Tongue (tissue), 2 donors: ENCODE measurements around the gene MAMDC2. TPM values are rescaled to one million over a fixed set of nuclear protein-coding genes. Genes with fewer than 3 reads are reported as not detected.

Source experiments
- DNase-seq: peaks from one replicate; pipeline ENCODE4 v3.0.0-alpha.2; 2015
- total RNA-seq: library from RNA; depleted of rRNA; stranded (reverse); fragments of >200 nt; gene quantifications from one replicate; pipeline ENCODE4 v1.2.3, GENCODE V29; 2014

MAMDC2 gene
- total RNA-seq, 1 donor from 2014 or later: 21.5 TPM

DNA sequence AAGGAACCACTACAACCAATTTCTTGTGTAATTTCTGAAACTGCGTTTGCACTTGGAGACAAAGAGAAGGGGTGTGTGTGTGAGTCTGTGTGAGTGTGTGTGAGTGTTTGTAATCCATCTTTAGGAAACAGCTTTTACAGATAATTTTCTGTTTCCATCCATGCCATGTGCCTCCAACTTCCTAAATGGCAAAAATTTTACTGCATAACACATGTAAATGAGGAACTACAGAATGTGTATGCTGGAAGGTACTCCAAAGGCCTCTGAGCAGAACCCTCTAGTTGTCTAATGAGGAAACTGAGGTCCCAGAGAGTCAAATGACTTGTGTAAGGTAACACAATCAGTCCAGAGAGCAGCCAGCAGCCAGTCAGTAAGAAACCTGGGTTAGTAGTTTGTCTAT is 20.8 kb downstream of the MAMDC2 start:
- DNase-seq: no peak

DNA sequence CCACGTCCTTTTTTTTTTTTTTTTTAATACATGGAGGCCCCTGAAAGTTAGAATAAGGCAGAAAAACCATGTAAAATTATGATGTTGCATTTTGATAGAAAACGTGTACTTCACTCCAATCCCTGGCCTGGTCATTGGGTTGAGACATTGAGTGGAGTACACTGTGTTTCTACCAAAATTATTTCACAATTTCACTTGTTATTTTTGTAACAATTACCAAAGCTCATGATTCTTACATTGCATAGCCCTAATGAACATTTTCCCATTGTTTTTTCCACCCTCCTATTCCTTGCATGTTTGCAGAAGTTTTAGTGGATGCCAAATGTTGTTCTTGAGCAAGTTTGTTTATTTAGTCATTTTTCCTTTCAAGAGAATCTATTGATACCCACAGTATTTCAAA is 21.9 kb downstream of the MAMDC2 start:
- no peak for DNase-seq

DNA sequence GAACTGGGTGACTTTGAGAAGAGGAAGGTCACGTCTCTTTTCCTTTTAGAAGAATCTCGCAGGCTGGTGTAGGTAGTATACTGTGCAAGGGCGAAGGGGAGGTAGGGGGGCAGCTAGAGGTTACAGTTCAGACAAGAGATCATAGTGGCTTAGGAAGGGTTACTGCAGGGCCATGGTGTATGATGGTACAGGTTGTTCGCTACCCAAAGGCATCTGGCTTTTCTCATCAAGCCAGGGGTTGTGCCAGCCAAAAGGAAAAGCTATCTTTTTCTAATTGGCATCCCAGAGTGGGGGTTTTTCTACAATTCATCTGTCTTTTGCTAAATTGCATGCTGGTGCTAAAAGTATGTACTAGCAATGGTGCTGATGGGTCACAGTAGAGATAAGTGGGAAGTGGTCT is 22.8 kb downstream of the MAMDC2 start:
- no peak for DNase-seq

DNA sequence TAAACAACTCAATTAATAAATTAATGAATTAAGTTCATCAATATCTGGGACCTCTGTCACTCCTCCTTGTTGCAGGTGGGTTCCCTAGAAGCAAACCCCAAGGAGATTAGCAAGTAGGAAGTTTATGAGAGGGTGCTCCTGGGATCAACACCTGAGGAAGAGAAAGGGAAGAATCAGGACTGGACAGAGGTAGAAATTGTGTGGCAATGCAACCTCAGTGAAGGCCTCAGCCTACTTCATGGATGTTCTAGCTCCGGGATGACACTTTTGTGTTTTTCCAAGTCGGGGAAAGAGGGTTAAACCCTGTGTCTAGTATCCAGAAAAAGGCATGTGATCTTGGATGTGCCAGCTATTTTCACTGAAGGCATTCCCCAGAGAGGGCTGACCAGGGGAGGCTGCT is 23.2 kb downstream of the MAMDC2 start:
- DNase-seq: no peak

DNA sequence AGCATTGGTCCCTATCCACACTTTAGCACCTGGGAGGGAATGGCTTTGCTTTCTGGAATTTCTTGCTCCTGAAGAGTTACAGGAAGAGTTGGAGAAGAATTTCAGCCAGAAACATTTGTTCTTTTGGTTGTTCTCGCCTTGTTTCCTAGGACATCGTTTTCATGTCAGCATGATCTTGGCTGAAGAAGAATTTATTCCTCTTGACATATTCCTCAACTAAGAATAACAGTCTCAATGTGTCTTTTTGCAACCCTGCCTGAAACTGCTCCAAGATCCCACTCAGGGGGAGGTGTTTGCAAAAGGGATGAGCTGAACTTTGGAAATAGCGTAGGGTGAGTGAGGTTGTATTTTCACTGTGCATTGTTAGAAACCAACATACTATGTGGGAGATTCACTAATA is 26.1 kb downstream of the MAMDC2 start:
- peak; percentile 54 for DNase-seq

DNA sequence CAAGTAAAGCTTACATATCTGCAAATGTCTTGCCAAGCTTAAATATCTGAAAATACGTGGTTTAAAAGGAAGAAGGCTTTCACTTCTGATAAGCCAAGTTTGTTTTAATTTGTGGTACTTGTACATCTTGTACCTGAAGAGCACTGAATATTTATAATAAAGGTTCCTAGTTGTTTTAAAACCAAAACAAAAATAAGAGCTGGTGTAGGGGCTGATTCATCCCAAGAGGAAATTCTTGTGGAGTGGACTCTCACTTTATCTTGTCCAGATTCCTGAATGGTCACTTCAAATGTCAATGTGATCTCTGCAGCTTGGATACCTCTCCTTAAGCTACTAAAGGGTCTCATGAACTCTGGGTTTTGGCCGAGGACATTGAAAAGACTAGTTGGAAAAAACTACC is 29.5 kb downstream of the MAMDC2 start:
- DNase-seq: no peak

DNA sequence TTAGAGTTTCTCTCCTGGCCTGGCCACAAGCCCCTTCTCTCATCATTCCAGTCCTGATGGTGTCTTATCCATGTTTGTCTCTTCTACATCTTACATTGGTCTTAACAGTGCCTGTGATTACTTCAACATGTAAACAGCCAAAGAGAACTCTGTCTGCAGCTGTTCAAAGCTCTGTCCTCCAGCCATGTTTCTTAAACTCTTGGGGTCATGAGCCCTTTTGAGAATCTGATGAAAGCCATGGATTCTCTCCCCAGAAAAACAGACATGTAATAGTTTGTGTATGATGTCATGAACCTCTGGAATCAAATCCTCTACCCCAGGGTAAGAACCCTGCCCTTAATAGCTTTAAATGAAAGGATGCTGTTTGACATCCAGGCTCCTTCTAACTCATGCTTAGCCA is 30.1 kb downstream of the MAMDC2 start:
- DNase-seq: peak; percentile 14

DNA sequence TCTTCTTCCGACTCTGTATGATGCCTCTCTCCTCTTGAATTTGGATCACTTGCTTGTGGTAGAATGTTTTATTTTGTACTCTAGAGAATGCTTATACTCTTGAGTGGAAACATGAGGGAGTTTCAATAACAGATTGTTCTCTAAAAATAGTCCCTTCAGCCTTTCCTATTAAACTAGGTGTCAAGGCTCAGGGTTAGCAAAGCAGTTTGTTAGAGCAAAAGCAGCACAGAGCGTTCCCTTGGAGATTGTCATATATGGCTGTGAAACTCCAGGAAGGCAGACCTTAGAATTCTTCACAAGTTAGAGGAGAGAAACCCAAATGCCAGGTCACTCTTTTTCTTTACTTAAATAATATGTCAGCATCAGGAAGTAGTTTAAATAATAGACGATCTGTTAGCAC is 33.0 kb downstream of the MAMDC2 start:
- no peak for DNase-seq

DNA sequence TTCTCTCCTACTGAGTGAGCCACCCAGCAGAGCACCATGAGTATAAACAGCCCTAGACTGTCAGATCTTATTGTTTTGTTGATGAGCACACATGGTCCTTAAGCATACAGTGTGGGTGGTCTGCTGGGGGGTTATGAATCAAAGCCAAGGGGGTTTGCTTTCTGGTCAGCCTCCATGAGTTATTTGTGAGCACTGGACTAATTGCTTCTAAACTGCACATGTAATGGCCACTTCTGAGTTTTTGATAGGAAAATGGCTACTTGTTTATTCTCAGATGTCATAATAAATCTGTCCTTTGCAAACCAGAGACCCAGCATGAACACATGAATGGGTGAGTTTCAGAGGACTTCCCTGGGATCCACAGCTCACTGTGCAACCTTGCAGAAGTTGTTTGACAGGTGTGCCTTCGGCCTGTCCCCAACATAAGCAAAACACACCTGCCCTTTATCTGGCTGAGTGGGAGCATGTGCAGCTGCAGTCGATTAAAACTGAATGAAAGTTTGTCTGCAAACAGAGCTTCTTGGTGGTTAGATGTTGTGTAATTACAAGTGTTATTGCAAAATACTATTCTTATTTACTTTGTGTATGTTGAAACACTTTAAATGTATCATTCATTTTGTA is 35.9 kb downstream of the MAMDC2 start:
- DNase-seq: peak; percentile 72

DNA sequence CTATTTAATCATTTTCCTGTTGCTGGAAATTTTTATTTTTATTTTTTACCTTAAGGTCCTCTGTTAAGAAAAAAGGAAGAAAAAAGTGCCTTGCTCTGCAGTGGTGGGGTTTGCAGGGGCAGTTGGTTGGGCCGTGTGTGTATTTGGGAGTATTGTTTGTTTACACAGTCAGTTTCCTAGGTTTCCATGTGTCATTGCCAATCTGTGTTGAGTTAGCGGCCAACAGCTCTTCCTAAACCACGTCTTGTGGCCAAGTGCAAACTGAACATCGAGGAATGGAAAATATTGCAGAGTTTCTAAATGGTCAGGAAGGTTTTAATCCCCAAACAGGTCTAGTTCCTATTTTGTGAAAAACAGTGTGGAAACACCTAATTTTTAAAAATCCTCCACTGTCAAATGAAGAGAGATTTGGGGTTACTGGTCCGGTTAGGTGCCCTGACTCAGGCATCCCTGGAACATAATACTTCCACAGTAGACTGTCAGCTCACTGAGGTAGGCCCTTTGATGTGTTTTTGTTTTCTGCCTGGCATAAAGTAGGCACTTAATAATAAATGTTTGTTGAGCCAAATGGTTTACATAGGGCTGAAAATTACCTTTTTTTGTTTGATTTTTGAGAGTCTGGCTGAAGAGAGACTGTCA is 37.0 kb downstream of the MAMDC2 start:
- DNase-seq: peak; percentile 89

DNA sequence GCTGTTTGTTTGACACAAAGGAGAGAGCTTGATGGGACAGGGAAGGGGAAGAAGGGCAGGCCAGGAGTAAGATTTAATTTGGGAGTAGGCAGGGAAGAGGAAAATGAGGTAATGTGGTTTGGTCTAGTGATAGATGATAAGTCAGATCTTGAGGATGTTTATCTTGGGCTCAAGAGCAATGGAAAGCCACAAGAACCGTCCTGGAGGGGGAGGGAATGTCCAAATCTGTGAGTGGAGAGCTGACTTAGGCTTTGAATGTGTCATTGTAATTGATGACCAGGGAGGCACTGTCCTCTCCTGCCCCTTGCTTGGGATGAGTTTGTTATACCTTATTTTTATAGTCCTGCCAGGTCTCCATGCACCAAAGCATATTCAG is 37.5 kb downstream of the MAMDC2 start:
- no peak for DNase-seq

DNA sequence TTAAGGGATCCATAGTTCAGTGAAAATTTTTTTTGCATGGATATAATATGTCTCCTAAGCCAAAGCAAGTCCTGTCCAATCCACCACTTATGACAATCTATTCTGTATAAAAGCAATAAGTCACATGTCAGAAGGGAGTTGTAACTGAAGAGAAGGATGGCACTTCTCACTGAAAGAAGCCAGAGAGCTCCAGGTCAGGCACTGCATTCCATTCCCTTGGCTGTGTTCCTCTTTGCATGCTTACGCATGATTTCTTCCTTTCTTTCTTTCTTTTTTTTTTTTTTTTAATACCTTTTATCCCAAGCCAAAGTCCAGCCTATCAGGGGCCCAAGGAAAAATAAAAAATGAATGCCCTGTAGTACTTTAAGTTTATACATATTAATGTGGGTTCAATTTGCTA is 39.8 kb downstream of the MAMDC2 start:
- DNase-seq: no peak

DNA sequence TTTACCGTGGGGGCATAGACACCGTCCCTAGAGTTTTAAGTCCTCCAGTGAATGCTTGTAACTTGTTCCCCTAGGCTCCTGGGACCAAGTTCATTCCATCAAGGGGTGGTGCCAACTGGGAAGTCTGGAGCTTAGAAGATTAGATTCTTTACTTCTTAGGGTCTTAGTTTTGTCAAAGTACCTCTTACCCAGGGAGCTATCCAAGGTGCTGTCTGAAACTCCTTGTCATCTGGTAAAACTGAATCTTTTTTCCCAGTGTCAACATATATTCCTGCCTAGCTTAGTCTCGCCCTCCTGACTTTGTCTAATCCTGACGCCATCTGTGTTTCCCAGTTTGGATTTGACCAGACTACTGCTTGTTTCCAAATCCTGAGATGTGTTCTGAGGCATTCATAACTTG is 41.6 kb downstream of the MAMDC2 start:
- peak; percentile 78 for DNase-seq

DNA sequence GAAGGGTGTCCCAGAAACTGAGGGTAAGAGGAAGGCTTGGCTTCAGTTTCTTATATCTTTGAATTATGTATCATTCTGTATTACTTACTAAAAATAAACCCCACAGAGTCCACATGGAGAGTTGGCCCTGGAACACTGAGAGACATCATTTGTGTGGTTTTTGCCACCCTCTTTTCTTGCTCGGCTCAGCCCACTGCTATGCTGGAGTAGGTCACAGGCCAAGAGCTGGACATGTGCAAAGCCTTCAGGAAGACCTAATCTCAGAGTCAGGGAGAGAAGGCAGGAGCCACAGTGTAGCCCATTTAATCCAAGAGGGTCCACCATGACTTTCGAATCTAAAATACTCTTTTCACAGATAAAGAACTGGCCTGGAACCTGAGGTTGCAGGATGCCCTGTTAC is 47.5 kb downstream of the MAMDC2 start:
- DNase-seq: no peak

DNA sequence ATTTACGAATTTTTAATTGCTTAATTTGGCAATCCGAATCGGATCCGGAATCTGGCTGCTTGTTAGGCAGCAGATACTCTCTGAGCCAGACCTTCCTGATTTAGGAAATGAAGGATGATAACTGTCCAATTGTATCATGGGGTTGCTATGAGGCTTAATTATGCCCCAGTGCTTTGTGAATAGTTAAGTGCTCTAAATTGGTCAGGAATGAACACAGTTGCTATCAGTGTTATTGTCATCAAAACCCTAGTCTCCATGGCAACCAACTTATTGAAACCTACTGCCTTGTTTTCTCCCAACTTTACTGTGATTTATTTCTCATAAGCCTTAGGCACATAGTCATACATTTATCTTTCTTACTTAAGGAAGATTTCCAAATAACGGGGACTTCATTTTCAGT is 47.9 kb downstream of the MAMDC2 start:
- DNase-seq: no peak

DNA sequence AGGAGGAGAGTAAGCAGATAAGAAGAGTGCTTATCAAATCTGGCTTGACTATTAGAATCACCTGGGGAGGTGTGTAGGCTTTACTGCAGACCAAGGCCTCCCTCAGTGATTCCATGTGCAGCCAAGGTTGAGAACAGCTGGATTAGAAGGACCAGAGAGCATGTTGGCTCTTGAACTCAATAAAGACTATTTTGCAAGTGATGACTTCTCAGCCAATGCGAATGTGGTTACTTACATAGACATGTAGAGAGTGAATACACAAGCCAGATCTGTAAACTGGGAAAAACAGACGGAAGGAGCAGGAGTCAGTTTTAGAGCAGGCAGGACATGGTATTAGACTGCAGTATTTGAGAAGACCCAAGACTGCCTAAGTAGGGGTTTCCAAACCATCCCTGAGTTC is 48.5 kb downstream of the MAMDC2 start:
- DNase-seq: no peak

DNA sequence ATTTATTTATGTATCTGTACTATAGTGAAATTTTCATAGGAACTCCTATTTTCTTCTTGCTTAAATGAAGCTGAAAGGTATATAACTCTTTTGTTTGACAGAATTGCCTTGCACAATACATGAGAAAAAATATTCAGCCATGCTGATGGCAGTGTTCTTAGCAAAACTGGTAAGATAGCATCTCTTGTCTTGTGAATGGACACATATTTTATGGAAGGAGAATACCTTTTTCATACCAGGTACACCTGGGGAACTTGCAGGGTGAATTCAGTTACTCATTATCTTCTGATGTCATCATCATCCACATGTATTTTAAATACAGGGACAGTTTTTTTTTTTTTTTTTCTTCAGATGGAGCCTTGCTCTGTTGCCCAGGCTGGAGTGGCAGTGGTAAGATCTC is 49.4 kb downstream of the MAMDC2 start:
- no peak for DNase-seq

DNA sequence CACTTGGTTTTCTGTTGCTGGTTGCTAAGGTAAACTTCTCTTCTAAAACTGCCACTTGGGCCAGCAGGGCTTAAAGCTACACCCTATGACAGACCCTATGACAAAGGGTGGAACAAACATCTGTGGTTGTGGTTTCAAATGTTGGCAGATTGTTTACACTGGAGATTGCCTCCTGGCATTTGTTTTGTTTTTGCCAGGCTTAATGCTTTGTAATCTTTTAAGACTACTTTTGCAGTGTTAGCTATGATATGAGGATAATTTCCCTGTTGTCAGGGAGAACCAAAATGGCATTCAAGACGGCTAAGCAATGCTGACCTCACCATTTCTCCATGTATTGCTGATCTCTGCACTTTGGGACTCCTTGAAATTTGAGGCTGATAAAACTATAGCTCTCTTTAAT is 50.3 kb downstream of the MAMDC2 start:
- peak; percentile 76 for DNase-seq

DNA sequence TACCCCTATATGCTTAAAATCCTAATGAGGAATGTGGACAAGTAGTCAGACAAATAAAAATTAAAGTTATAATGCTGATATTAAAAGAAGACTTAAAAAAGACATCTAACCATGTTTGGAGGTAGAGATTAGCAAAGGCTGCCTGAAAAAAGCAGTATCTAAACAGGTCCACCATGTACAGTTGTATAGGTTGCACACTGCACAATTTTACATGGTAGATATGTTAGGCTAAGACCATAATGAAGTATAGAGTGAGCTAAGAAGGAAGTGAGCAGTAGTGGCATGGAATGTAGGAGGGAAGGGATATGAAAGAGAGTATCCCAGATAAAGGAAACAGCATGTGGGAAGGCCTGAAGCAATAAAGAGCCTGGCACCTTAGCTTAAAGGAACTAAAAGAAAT is 51.1 kb downstream of the MAMDC2 start:
- no peak for DNase-seq

DNA sequence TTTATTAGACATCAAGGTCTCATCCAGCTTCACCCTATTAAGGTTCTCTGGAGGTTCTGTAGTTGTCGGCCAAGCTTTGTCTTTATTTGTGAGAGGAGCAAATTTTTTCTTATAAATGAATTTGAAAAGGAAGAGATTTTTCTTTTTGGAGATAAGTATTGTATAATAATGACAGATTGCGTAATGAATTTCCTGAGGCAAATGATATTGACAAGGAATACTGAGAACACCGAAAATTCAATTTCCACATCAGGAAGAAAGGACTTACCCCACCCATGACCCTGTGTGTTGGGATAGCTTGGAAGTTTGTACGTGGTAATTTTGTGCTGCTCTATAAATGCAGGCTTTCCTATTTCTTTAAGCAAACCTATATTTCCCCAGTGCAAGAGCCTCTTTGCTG is 53.5 kb downstream of the MAMDC2 start:
- no peak for DNase-seq

DNA sequence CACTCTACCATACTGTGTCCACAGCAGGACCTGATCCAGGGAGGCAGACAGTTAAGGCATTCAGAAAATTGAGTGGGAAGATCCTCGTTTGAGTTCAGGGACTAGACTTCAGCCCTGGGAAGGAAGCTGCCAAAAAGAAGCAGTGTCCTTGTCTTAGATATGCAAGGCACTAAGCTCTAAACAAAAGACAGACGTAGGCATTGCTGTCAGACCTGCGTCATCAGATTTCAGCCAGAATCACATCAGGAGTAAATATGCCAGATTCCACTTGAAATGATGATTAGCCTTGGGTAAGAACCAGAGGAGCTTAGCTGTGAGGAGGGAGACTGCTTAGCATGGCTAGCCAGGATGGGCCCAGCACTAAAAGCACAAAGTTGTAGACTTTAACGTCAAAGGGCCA is 56.7 kb downstream of the MAMDC2 start:
- no peak for DNase-seq

DNA sequence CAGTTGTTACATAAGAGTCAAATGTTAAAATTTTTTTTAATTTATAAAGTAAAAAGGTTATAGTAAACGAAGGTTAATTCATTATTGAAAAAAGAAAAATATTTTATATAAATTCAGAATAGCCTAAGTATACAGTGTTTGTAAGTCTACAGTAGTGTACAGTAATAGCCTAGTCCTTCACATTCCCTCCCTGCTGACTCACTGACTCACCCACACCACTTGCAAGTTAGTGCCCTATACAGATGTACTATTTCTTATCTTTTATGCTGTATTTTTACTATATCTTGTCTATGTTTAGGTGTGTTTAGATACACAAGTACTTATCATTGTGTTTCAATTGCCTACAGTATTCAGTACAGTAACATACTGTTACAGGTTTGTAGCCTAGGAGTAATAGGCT is 57.6 kb downstream of the MAMDC2 start:
- DNase-seq: no peak

DNA sequence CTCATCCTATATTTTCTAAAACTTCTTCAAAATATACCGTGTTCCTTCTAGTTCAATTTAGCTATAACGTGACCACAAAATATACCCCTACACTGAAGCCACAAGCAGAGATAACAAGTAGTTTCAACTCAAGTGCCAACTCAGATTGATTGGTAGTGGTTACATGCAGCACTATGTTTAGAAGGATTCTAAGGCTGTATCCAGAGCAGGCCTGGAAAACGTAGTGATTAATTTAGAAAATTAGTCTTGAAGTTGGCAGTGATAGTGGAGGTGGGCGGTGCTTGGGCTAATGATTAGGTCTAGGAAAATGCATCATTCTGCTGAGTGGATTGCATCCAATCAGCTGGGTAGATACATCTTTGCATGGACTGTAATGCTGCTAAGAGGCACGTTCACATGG is 61.5 kb downstream of the MAMDC2 start:
- DNase-seq: no peak

DNA sequence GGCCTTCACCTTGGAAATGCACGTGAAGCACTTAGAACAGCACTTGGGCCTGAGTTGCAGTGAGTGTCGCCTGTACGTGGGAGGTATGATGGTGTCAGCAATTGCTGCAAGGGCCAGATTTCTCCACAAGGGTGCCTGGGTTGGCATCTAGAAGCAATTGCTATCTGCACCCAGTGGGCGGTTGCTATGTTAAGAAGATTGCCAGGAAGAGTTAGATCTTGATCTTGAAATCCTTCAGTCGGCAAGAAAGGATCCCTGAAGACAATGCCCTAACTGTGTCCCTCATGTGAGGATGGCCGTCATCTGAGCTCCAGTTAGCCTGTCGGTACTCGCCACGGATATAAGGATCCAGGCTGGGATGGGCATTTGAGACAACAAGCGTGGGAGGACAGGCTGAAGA is 62.9 kb downstream of the MAMDC2 start:
- DNase-seq: no peak

DNA sequence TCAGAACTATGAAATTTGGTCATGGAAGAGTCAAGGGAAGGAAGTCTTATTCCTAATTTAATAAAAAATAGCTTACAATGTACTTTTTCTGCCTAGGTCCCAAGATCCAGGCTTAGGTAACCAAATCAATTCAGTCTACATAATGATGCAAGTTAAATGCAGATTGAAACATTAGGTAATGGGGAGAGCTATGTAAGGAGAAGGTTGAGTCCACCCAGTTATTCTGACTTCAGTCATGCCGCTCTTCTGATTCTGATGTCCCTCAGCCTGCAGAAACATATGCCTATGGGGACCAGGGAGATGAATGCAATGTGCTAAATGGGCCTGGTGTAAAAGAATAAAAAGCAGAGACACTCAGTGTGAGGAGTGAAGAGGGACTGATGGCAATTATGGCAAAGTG is 63.9 kb downstream of the MAMDC2 start:
- DNase-seq: no peak
